ENCODE measurements around the gene DIS3L2. TPM values are rescaled to one million over a fixed set of nuclear protein-coding genes. Genes with fewer than 3 reads are reported as not detected.

The DIS3L2 gene
- total and polyA plus RNA-seq, 2 of the 4 experiments (the other 2 are of a cell fraction) = 14.7 to 19.2 TPM

DNA sequence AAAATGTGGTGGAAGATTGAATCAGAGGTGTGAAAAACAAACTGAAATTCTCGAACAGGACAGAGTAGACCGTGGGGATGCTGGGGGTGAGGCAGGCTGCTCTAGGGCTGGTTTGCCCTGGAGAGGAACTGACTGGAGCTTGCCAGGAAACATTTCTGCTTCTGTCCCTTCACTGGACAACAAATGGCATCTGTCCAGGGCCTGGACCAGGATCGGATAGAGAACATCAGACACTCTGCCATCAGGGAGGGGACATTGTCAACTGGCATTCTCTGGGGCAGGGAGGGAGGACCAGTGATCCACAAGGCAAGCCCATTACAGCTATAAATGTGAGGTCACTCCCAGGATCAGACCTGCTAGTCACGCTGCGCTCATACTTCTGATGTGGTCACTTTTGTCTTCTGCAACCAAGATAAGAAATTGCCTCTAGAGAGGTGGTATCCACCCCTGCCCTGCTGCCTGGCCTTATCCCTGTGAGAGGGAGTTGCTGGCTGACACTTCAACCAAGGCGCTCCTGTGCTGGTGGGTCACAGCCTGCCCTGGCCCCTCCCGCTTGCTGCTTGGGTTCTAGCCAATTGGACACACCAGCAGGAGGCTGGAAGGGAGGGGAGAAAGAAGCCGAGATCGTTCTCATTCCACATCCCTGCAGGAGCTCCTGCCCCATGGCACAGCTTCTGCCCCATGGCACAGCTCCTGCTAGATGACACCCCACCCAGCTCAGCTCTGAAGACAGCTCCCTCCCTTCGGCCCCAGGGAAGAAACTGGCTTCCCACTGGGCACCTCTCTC, 44.0 kb upstream of the DIS3L2 start:
- dilution Hi-C loops (cut with HindIII; ENCODE audit: low sequenced_read_pairs, unreplicated experiment) = no loop called here
- CTCF ChIA-PET = interaction anchor here (0.6 kb wide), 1 partner anchor 390 kb away, joined by 3 read pairs; no protein-coding TSS in a partner anchor
- no TSS peak for BruUV-seq (replicated peaks)

More for the DNA sequence above, 44.0 kb upstream of the DIS3L2 start:
- no peak overlapping the region for H3K27ac ChIP-seq (ENCODE audit: insufficient read depth, low read length)
- H3K4me1 ChIP-seq (ENCODE audit: control insufficient read depth, insufficient read depth, low read length) = no peaks in the 10 kb centered on the region
- no peak overlapping the region for H2BK5ac ChIP-seq (ENCODE audit: low read depth, low read length, poor library complexity, severe bottlenecking)
- no peak overlapping the region for H2AK5ac ChIP-seq (ENCODE audit: low read depth, low read length)
- no peak for DNase-seq
- intact Hi-C loops (cut with micrococcal nuclease) (no loop called here), in situ Hi-C loops (cut with MboI; ENCODE audit: low sequenced_read_pairs) (no loop called here)
- H2BK15ac ChIP-seq (ENCODE audit: low read depth, low read length) = no peak overlapping the region
- no peak overlapping the region for H3K9ac ChIP-seq (ENCODE audit: low read depth, low read length)
- H3K4me3 ChIP-seq (ENCODE audit: insufficient read depth, low read depth, low read length) = no peak overlapping the region
- no peak overlapping the region for H3K4me2 ChIP-seq (ENCODE audit: low read depth, low read length)
- peaks cover 36% of the 10 kb centered on the region for H3K27me3 ChIP-seq (ENCODE audit: control insufficient read depth, insufficient read depth, low read length)
- H3K14ac ChIP-seq (replicated peaks; ENCODE audit: low read depth, low read length) = no peak overlapping the region
- TF ChIP-seq NFE2L2 (IDR thresholded peaks at IDR 0.05; ENCODE audit: low read depth, low read length) (no peak), CEBPB (IDR thresholded peaks at IDR 0.05; ENCODE audit: low read depth, low read length) (no peak), CHD1 (IDR thresholded peaks at IDR 0.05; ENCODE audit: low read depth, low read length) (no peak), POLR2A (IDR thresholded peaks at IDR 0.05; ENCODE audit: low read depth, low read length) (no peak), SMC3 (IDR thresholded peaks at IDR 0.05; ENCODE audit: low read depth, low read length) (no peak), MXI1 (IDR thresholded peaks at IDR 0.05; ENCODE audit: borderline replicate concordance, low read depth, low read length) (no peak)
- TF ChIP-seq, protein P1, sequence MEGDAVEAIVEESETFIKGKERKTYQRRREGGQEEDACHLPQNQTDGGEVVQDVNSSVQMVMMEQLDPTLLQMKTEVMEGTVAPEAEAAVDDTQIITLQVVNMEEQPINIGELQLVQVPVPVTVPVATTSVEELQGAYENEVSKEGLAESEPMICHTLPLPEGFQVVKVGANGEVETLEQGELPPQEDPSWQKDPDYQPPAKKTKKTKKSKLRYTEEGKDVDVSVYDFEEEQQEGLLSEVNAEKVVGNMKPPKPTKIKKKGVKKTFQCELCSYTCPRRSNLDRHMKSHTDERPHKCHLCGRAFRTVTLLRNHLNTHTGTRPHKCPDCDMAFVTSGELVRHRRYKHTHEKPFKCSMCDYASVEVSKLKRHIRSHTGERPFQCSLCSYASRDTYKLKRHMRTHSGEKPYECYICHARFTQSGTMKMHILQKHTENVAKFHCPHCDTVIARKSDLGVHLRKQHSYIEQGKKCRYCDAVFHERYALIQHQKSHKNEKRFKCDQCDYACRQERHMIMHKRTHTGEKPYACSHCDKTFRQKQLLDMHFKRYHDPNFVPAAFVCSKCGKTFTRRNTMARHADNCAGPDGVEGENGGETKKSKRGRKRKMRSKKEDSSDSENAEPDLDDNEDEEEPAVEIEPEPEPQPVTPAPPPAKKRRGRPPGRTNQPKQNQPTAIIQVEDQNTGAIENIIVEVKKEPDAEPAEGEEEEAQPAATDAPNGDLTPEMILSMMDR (conservative IDR thresholded peaks at IDR 0.05; ENCODE audit: low read depth, low read length) = no peak
- TF ChIP-seq, protein P2, sequence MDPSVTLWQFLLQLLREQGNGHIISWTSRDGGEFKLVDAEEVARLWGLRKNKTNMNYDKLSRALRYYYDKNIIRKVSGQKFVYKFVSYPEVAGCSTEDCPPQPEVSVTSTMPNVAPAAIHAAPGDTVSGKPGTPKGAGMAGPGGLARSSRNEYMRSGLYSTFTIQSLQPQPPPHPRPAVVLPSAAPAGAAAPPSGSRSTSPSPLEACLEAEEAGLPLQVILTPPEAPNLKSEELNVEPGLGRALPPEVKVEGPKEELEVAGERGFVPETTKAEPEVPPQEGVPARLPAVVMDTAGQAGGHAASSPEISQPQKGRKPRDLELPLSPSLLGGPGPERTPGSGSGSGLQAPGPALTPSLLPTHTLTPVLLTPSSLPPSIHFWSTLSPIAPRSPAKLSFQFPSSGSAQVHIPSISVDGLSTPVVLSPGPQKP (IDR thresholded peaks at IDR 0.05; ENCODE audit: borderline replicate concordance, low read depth, low read length) = no peak
- H3K56ac ChIP-seq (ENCODE audit: extremely low read depth, insufficient read depth, low read length) = no peak overlapping the region
- POLR2A ChIA-PET (ENCODE audit: unreplicated experiment) = no interaction called here
- H3K18ac ChIP-seq (ENCODE audit: low read depth, low read length) = no peak overlapping the region
- H4K91ac ChIP-seq (ENCODE audit: insufficient read depth, low read depth, low read length) = no peak overlapping the region
- H4K8ac ChIP-seq (ENCODE audit: low read depth in 2 of 2, low read length in 2 of 2) = no peak overlapping the region
- 31% methylated on average over 5 of the region's 10 CpGs; no CpG with 5 or more reads in 1 of the 2 experiments for WGBS, 2 experiments (ENCODE audit: extremely low coverage in 2 of 2, insufficient read length in 1 of 2)
- no peaks in the 10 kb centered on the region for H3K79me1 ChIP-seq (ENCODE audit: low read depth in 1 of 2, low read length in 2 of 2)
- no peaks in the 10 kb centered on the region for H4K20me1 ChIP-seq (ENCODE audit: insufficient read depth, low read length)
- no peaks in the 10 kb centered on the region for H3K9me1 ChIP-seq (ENCODE audit: insufficient read depth, low read length)
- H2BK120ac ChIP-seq (ENCODE audit: low read depth, low read length) = no peak overlapping the region
- H2AK9ac ChIP-seq (replicated peaks; ENCODE audit: low read depth, low read length, poor library complexity) = no peak overlapping the region
- H4K5ac ChIP-seq (ENCODE audit: low read depth, low read length) = no peak overlapping the region
- H2BK20ac ChIP-seq (ENCODE audit: low read depth, low read length) = no peak overlapping the region
- no peaks in the 10 kb centered on the region for H3K36me3 ChIP-seq (ENCODE audit: control insufficient read depth, insufficient read depth, low read length)
- H3K9me3 ChIP-seq (ENCODE audit: control insufficient read depth, insufficient read depth, low read length) = no peaks in the 10 kb centered on the region
- H3K4ac ChIP-seq (ENCODE audit: low read depth, low read length) = no peak overlapping the region
- H2AFZ ChIP-seq (replicated peaks; ENCODE audit: low read length, poor library complexity) = peak overlapping the region; percentile 10
- H3K23ac ChIP-seq (ENCODE audit: low read depth, low read length) = no peak overlapping the region
- ATAC-seq (ENCODE audit: low read depth) = no peak
